NCI-H2196 (cell line): ENCODE results near the gene MASP2.
"Not testable (repeated sequence)": the region's sequence is repeated elsewhere in the genome, so short reads cannot be mapped to it uniquely, and the experiment has no call there.

Experiments
- DNase-seq: peaks from one replicate; lab custom pipeline; 2025; ENCODE audit not compliant: unreplicated experiment; lab: John Stamatoyannopoulos, UW

Gene MASP2

DNA sequence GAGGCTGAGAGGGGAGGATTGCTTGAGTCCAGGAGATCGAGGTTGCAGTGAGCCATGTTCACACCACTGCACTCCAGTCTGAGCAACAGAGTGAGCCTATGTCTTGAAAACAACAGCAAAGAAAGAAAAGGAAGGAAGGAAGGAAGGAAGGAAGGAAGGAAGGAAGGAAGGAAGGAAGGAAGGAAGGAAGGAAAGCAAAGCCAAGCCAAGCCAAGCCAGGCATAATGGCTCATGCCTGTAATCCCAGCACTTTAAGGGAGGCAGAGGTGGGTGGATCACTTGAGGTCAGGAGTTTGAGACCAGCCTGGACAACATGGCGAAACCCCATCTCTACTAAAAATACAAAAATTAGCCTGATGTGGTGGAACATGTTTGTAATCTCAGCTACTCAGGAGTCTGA is 55.0 kb downstream of the MASP2 start:
- not testable (repeated sequence) for DNase-seq

DNA sequence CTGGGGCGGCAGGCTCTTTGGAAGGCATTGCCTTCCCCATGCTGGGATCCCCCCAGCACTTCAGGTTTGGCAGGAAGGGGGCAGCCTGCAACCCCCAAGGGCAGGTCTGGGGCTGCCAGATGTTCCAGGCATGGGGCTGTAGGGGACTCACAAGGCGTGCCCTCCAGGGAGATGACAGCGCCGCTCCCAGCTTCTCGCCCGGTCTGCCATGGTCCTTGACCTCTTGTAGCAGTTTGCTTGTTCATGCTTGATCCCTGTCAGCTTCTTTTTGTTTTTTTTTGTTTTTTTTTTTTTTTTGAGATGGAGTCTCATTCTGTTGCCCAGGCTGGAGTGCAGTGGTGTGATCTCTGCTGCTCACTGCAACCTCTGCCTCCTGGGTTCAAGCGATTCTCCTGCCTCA is 56.2 kb downstream of the MASP2 start:
- DNase-seq: no peak

DNA sequence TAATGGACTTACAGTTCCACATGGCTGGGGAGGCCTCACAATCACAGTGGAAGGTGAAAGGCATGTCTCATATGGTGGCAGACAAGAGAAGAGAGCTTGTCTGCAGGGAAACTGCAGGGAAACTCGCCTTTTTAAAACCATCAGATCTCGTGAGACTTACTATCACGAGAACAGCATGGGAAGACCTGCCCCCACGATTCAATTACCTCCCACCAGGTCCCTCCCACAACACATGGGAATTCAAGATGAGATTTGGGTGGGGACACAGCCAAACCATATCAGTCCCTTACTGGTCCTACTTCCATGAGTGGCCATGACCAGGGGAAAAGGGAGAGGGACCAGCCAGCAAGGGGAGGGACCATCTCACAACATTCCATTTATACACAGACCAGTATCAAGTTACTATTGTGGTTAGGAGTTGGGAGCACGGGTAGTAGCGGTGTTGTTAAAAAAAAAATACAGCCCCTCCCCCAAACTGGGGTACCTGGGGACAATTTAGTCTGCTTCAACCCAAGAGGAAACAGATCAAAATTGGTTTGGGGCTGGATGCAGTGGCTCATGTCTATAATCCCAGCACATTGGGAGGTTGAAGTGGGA is 57.0 kb downstream of the MASP2 start:
- not testable (repeated sequence) for DNase-seq

DNA sequence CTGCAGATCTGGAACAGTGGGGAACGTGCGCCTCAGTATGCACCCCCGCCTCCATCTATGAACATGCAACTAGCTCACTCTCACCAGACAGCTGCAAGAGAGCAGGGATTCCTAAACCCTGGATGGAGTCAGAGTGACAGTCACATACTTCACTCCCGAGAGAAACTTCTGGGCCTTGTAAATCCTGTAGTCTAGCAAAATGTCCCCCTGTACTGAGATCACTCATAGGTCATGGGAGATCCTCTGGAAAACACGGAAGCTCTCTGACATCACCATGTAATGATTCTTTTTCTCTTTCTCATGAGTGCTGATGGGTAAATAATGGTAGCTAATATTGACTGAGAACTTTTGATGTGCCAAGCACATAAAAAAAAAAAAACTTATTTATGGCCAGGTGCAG is 57.9 kb downstream of the MASP2 start:
- no peak for DNase-seq

DNA sequence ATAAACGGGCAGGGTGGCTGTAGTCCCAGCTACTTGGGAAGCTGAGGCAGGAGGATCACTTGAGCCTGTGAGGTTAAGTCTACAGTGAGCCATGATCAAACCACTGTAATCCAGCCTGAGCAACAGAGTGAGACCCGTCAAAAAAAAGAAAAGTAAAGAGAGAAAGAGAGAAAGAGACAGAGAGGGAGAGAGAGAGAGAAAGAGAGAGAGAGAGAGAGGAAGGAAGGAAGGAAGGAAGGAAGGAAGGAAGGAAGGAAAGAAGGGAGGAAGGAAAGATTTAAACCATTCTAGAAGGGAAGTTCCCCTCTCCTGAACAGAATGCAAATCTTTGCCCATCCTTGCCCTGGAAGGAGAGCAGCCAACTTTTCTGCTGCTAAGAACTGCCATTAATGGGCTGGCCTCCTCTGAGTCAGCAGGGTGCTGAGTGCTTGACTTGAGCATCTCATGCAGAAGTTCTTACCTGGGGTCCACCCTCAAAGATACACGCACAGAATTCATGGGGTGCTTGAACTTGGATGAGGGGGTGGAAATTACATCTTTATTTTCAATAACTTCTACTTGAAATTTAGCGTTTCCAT is 59.1 kb downstream of the MASP2 start:
- DNase-seq: no peak

DNA sequence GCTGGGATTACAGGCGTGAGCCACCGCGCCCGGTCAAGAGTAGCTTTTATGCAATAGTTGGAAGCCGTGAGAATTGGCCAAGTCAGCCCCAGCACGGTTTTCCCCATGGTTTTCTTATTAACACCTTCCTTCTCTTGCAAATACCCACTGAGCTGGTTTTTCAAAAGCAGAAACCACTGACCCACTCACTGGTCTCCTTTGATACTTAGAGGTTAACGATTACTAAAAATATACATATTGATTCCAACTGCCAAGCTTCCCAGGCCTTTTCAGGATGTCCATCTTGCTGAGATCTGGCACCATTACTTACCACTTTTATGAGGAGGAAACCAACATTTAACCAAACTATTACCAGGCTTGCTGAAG is 60.5 kb downstream of the MASP2 start:
- DNase-seq: no peak

DNA sequence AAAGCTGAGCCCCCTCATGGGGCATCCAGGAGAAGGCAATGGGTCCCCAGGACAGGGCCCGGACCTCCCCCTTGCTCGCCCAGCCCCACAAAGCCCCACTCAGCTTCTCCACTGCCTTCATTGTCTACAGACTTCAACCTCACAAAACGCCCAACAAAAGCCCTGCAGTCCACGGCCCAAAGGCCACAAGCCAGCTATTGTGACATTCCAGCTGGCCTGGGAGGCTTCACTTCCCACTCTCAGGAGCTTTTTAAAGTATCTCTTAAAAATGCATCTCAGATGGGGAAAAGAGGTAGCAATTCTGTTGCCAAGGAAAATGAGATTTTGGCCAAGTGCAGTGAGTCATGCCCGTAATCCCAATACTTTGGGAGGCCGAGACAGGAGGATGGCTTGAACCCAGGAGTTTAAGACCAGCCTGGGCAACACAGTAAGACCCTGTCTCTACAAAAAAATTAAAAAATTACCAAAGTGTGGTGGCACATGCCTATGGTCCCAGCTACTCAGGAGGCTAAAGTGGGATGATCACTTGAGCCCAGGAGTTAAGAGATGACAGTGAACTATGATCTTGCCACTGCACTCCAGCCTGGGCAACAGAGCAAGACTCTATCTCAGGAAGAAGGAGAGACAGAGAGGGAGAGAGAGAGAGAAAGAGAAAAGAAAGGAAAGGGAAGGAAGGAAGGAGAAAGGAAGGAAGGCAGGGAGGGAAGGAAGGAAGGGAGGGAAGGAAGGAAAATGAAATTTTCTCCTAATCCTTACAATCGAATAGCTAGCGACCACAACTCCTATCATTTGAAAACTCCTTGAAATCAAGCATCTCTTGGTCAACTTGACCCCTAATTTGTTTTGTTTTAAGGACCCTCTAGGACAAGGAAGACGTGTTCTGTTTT is 66.0 kb downstream of the MASP2 start:
- no peak for DNase-seq

DNA sequence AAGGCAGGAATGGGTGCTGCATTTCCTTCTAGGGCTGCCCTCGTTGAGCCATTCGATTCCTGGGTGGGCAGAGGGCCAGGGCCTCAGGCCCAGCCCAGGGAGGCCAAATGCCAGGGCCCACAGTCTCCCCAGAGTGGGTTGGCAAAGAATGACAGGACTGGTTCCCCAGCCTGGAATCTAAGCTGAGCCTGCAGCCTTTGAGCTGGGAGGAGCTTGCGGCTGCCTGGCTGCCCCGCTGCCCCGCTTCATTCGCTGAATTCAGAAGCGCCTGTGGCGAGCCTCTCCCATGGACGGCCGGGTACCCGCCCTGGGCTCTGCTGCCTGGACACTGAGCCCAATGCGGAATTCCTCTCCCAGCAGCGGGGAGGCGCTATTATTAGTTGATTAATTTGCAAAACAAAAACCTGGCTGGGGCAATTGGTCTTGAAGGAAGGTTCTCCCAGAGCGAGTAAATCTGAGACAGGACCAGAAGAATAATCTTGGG is 66.9 kb downstream of the MASP2 start:
- DNase-seq: peak; percentile 70

DNA sequence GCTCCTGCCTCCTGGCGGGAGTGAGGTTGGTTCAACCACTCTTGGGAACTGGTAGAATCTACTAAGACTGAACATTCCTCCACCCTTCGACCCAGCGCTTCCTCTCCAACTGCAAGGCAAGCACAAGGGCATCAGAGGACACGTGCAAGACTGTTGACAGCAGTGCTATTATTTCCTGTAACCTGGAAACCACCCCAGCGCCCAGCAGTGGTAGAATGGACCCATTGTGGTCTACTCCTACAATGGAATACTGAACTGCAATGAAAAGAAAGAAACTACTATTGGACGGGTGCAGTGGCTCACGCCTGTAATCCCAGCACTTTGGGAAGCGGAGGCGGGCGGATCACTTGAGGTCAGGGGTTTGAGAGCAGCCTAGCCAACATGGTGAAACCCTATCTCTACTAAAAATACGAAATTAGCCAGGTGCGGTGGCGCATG is 67.5 kb downstream of the MASP2 start:
- peak; percentile 33 for DNase-seq

DNA sequence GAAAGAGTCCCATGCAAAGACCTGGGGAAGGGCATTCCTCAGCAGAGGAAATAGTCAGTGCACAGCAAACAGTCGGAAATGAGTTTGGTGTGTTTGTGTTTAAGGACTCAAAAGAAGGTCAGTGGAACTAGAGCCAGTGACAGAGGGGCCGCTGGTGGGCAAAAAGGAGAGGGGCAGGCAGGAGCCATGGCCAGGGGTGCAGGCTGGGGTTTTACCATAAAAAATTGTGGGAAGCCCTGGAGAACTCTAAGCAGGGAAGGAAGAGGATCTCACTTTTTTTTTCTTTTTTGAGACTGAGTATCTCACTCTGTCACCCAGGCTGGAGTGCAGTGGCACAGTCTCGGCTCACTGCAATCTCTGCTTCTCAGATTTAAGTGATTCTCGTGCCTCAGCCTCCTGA is 68.3 kb downstream of the MASP2 start:
- no peak for DNase-seq
